Stimulated activated CD4-positive, alpha-beta T cell treated with anti-CD3 and anti-CD28 coated beads, Interleukin-2, amount 100 ng/mL, for 4 hours (primary cell): ENCODE results near the gene COL11A1.
"Not testable (repeated sequence)": the region's sequence is repeated elsewhere in the genome, so short reads cannot be mapped to it uniquely, and the experiment has no call there.

Source experiments
- DNase-seq: peaks from one replicate; pipeline ENCODE4 v3.0.0-alpha.2; 2020; ENCODE audit warnings: low read depth

Gene COL11A1

DNA sequence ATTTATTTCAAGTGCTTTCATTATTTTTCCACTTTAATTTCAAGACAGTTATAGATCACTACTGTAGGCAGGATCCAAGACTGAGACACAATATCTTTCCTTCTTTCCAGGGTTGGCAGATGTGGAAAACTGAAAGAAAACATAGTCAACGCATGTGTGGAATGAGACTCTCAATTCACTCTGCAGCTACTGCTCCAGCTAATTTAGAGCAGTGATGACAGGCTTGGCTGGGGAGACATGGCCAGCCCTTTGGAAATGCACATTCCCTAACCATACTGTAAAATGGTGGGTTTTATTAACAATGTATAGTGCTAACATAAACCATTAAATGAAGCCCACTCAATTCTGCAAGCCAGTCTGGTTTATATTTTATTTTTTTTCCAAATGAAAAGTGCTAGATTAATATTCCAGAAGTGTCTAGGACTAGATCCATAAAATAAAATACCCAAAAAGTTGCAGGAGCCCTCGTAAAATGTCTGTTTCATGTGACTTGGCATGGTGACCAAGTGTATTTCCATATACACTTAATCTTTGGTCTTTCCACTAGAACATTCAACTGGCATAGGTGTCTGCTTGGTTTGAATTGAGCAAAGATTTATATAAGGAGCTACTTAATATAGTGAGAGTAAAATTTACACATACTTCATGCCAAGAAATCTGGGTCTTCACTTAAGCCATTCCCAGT is 32.9 kb downstream of the COL11A1 start:
- DNase-seq, result no peak

- no peak for DNase-seq
Measured at GRCh38 chr1:103074224-103074623, 34.1 kb downstream of the COL11A1 start.

DNA sequence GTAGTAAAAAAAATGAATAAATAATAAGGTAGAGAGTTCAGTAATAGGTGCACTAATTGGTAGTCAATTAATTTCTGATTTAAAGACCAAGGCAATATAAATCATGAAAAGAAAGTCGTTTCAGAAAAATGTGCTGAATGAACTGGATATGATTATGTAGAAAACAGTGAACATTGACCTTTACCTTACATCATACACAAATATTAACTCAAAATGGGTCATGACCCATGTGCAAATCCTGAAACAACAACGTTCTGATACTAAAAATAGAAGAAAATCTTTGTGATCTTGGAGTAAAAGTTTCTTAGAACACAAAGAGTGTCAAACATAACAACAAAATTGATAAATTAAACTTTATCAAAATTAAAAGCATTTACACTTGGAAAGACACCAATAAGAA is 39.1 kb downstream of the COL11A1 start:
- DNase-seq, result no peak

DNA sequence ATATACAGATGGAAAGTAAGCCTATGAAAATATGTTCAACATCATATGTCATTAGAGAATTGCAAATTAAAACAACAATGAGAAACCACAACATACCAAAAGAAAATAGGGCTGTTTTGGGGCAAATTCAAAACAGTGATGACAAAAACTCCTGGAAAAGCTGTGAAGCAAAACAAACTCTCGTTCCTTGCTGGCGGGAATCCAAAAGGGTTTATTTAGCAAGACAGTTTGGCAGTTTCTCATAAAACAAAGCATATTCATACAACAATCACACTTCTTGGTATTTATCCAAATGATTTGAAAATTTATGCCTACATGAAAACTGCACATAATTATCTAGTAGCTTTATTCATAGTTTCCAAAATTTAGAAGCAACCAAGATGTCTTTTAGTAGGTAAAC is 44.4 kb downstream of the COL11A1 start:
- no peak for DNase-seq

DNA sequence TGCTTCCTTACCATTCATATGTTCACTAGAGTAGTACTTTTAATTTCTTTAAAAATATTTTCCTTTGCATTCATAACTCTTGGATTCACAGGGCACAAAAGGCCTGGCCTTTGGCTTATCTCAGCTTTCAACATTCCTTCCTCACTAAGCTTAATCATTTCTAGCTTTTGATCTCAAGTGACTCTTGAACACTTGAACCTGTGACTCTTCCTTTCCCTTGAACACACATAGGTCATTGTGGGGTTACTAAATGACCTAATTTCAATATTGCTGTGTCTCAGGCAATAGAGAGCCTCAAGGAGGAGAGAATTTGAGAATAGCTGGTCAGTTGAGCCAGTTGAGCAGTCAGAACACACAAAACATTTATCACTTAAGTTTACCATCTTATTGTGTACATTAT is 49.9 kb downstream of the COL11A1 start:
- no peak for DNase-seq

- no peak for DNase-seq
Measured at GRCh38 chr1:103056423-103056822, 51.9 kb downstream of the COL11A1 start.

DNA sequence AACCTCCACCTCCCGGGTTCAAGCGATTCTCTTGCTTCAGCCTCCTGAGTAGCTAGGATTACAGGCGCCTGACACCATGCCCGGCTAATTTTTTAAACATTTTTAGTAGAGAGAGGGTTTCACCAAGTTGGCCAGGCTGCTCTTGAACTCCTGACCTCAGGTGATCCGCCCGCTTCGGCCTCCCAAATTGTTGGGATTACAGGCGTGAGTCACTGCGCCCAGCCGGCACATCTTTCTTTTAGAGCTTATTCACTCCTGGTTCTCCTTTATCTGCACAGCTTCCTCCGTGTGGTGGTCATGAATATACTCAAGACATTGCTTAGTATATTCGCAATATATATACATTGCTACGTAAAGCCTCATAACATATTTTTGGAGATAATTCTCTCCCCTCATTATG is 80.2 kb downstream of the COL11A1 start:
- not testable (repeated sequence) for DNase-seq

GRCh38 chr1:103025858-103026409 is 82.4 kb downstream of the COL11A1 start:
- DNase-seq, result no peak

DNA sequence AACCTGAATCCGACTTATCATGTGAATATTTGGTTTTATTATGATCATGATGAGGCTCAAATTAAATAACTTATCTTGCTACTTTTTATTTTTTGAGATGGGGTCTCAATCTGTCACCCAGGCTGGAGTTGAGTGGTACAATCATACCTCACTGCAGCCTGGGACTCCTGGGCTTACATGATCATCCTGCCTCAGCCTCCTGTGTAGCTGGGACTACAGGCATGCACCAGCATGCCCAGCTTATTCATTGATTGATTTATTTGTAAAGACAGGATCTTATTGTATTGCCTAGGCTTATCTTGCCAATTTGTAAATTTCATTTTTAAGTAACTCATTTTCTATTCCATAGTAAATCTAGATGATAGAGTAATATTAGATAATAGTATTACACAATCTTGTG is 84.3 kb downstream of the COL11A1 start:
- no peak for DNase-seq

DNA sequence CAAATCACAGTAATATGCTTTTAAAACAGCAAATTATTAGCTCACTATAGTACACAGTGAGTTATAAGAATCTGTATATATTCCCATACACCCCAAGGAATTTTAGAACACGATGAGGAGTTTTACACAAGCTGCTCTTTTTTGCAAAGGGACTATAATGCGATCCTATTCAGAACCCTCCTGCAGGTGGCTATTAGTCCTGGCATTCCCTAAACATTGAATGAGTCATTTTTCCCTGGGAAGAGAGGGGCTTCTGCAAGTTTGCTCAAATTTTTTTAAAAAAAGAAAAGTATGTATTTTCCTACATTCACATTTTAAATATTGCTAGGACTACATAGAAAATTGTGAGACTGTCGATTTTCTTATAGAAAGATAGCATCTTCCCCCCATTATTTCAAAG is 106.3 kb downstream of the COL11A1 start:
- DNase-seq, result no peak

- DNase-seq, result no peak
Measured at GRCh38 chr1:102978874-102979273, 129.4 kb downstream of the COL11A1 start.

DNA sequence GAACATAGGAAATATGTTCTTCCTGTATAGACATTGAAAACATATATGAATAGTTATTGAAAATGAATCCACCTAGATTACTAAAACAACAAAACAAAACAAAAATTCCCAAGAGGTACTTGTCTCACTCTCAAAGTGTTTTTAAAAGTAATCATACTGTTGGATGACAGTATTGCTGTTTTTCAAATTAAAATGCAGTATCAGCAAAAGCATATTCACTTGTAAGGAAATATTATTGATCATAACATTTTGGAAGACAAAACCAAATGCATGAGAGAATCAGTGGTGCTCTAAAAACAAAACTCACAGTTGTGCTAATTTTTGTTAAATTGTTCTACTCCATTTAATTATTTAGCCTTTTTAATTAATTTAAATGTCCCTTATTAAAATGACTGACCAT is 131.0 kb downstream of the COL11A1 start:
- DNase-seq, result no peak

- no peak for DNase-seq
Measured at GRCh38 chr1:102970496-102971078, 137.7 kb downstream of the COL11A1 start.

- DNase-seq, result no peak
Measured at GRCh38 chr1:102967786-102968185, 140.5 kb downstream of the COL11A1 start.

GRCh38 chr1:102961549-102961948 is 146.8 kb downstream of the COL11A1 start:
- no peak for DNase-seq

GRCh38 chr1:102954576-102954975 is 153.7 kb downstream of the COL11A1 start:
- no peak for DNase-seq

- no peak for DNase-seq
Measured at GRCh38 chr1:102952400-102952799, 155.9 kb downstream of the COL11A1 start.

DNA sequence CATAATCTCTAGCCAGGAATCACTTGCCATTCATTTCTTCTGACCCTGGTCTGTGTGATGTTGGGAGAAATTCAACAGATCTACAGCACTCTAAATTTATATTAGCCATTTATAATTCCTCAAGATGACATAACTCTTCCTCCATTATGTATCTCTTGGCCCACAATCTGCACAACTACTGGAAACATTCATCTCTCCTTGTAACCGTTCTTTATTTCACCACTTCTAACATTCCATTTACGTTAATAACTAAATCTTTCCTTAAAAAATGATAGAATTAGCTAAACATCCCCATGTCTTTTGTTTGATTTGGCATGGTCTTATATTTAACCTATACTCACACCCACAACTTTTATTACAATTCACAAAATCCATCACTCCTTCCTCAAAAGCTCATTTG is 166.0 kb downstream of the COL11A1 start:
- no peak for DNase-seq

- DNase-seq, result no peak
Measured at GRCh38 chr1:102941366-102941947, 166.9 kb downstream of the COL11A1 start.

GRCh38 chr1:102937401-102937800 is 170.9 kb downstream of the COL11A1 start:
- no peak for DNase-seq

GRCh38 chr1:102933362-102933761 is 175.0 kb downstream of the COL11A1 start:
- DNase-seq, result not testable (repeated sequence)

DNA sequence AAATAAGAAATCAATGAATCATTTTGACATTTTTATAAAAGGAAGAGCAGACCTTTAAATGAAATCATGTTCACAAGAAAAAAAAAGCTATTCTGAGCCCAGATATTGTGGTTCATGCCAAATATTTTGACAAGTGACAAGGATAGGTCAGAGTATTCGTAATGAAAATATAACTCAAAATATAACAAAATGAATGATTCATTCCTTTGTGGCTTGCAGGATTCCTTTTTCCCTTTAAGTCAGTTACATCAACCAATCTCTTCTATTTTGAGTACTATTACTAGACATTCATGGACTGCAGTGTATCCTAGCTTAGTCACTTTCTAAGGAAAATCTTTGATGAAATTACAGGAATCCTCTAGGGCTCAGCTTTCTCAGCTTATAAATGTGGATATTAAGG is 188.7 kb downstream of the COL11A1 start:
- DNase-seq, result no peak

DNA sequence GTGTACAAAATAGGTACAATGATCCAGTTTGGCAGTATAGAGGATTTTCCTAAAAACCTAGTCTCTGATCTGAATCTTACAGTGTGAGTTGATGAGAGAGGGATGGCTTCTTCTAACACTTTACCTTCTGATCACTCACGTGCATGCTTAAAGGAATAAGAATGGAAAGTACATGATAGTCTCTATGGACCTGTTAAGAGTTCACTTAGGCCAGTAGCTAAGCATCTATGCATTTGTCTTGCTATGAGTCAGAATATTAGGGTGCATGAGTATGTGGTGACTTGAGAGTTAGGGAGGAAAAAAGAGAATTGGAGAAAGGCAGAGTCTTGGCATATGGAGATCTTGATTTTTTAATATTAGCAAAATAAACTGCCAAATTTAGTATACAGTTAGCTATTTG is 206.3 kb downstream of the COL11A1 start:
- no peak for DNase-seq
